ENCODE data around the gene MIAT. TPM values are rescaled to one million over a fixed set of nuclear protein-coding genes. Genes with fewer than 3 reads are reported as not detected.
A peak's percentile ranks its signal among the peaks of the same experiment; 100 is the strongest.
"Not testable (repeated sequence)": the region's sequence is repeated elsewhere in the genome, so short reads cannot be mapped to it uniquely, and the experiment has no call there.

The MIAT gene
- polyA plus RNA-seq: 1 to 10 TPM in 1 of 3 donors, not detected in 2; 2.2 TPM

DNA sequence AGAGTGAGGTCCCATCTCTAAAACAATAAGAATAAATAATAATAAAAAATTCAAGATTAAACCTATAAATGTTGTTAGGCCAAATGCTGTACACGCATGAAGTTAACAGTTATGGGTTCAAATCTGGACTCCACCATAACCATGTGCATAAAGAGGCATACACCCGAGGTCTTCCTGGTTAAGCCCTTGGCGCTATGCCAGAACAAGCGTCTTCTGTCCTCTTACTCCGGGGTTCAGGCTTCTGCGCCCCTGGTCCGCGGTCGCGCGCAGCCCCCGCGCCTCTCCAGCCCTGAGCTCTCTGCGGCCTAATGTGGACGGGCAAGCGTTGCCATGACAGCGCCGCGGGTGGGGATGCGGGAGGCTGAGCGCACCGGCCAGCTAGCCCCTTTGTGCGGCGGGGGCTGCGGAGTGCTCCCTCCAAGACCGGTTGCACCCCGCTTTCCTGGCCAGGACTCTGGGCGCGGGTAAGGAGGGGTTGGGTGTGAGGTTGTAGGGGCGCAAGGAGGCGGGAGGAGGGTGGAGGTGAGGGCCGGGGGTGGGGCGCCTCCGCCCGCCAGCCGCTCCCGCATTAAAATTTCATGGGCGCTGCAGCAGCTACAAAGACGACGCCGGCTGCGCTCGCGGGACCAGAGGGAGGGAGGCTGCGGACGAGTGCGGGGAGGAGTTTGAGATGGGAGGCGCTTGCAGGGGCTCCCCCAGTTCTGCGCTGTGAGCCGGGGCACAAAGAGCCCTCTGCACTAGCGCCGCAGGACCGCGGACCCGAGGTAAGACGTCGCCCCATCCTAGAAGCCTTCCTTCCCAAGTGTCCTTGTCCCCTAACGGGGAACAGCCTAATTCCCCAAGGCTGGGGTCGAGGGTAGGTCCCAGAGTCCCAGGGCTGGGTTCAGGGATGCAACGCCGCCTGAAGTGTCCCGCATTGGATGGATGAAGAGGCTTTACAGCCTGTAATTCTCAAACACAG is at the start of gene MIAT:
TSS of gene MIAT (plus strand) at position 698 of the 961 bp plus-strand sequence.
- H3K9me3 Mint-ChIP-seq: no peaks in the 10 kb centered on the region
- no peaks in the 10 kb centered on the region for H3K36me3 Mint-ChIP-seq
- H3K4me1 Mint-ChIP-seq: peaks cover 22 to 30% of the 10 kb centered on the region in 2 donors
- peaks cover 0 to 3% (median 2%) of the 10 kb centered on the region in 3 donors for H3K27me3 Mint-ChIP-seq (ENCODE audit: low read depth in 3 of 3)
- peak; percentile 48 to 63 (median 59) for DNase-seq
- peak within 1 kb of the TSS; percentile 65 to 90 (median 82) for H3K27ac Mint-ChIP-seq
- H3K4me3 Mint-ChIP-seq: peak within 1 kb of the TSS; percentile 86 to 94 (median 89)

DNA sequence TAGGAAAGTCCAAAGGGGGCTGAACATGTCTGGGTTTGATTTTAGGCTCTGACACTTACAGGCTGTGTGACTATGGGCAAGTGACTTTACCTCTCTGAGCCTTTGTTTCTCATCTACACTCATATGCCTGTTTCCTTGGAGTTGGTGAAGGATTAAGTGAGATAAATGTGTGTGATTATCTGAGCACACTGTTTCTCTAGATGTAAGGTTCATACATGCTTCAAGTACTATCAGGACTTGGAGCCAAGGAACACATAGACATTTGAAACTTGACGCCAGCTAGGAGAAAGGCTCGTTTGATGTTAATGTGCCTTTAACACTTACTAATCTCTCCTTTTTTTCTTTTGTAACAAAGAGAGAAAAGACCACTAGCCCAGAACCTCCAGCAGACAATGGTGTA is 49.3 kb upstream of the MIAT start:
- Mint-ChIP-seq H3K27me3 (ENCODE audit: low read depth in 3 of 3) (peaks cover 2 to 9% (median 3%) of the 10 kb centered on the region in 3 donors), H3K9me3 (no peaks in the 10 kb centered on the region), H3K4me1 (peaks cover 44% of the 10 kb centered on the region in 2 donors), H3K36me3 (no peaks in the 10 kb centered on the region), H3K27ac (peak overlapping the region in 2 of 6 donors; percentile 12 to 20), H3K4me3 (no peak overlapping the region)
- no peak for DNase-seq

DNA sequence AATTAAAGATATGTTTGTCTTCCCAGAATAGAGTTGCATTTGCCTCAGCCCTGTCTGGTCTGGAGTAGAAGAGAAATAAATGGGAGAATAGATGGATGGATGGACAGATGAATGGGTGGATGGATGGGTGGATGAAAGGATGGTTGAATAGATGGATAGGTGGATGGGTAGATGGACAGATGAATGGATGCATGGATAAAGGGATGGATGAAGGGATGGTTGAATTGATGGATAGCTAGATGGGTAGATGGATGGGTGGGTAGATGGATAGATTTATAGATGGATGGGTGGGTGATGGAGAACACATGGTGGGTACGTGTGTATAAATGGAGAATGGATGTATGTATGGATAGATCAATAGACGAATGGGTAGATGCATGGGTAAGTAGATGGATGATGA is 48.1 kb upstream of the MIAT start:
- H3K4me3 Mint-ChIP-seq: peak overlapping the region; percentile 3 to 86 (median 18)

DNA sequence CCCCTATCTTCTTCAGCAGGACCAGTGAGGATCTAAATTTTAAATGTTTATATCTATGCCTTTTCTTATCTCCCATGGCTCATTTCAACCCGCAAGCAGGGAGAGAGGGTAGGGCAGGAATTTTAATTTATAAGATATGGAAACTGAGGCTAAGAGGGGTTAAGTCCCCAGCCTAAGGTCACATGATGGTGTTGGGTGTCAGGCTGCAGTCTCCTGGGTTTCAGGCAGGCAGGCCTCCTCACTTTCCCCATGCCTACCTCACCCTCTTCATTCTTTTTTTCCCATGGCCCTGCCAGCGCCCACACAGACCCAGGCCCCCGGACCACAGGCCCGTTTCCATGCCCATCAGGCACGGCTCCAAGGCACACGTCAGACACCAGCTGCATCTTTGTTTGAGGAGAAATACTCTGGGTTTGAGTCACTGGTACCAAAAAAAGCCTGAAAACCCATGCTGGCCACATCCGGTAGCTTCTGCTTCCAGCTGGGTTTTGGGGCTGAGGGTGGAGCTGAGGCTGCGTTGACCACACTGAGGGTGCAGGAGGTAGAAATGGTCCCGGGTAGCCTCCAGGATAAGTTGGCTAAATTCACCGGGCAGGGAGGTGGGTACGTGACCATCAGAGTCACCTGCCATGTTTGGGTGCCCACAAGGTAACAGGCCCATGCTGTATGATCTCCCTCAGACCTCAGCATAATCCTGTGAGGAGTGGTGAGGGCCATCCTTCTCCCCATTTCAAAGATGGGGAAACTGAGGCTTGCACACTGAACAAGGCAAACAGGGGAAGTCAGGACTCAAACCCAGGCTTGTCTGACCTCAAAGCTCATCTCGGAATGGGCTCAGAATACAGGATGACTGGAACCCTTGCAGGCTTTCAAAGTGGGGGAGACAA is 47.1 kb upstream of the MIAT start:
- Mint-ChIP-seq H3K9me3 (no peaks in the 10 kb centered on the region), H3K4me3 (peak overlapping the region; percentile 74 to 89 (median 85)), H3K27ac (peak overlapping the region; percentile 9 to 97 (median 94)), H3K36me3 (no peaks in the 10 kb centered on the region), H3K4me1 (peaks cover 39 to 46% of the 10 kb centered on the region in 2 donors), H3K27me3 (ENCODE audit: low read depth in 3 of 3) (peaks cover 3 to 9% (median 5%) of the 10 kb centered on the region in 3 donors)
- DNase-seq: peak; percentile 63 to 71 (median 67)

More for the DNA sequence above, 48.1 kb upstream of the MIAT start:
- DNase-seq: no peak
- Mint-ChIP-seq H3K4me1 (peaks cover 39 to 40% of the 10 kb centered on the region in 2 donors), H3K36me3 (no peaks in the 10 kb centered on the region), H3K9me3 (no peaks in the 10 kb centered on the region), H3K27ac (peak overlapping the region; percentile 9 to 97 (median 72)), H3K27me3 (ENCODE audit: low read depth in 3 of 3) (peaks cover 3 to 9% (median 5%) of the 10 kb centered on the region in 3 donors)

DNA sequence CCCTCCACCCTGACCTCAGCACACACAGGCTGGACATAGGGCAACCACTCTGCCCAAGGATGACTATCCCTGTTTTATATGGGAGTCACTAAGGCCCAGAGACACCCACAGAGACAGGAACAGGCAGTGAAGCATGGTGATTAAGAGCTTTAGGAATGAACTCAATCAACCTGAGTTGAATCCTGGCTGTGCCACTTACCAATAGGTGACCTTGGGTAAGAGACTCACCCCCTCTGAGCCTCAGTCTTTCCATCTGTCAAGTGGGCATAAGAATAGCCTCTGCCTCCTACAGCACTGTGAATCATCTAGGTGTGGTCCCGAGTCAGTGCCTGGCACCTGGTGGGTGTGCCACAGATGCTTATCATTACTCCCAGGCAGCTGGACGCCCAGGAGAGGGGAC is 46.4 kb upstream of the MIAT start:
- Mint-ChIP-seq H3K9me3 (no peaks in the 10 kb centered on the region), H3K27ac (peak overlapping the region in 4 of 6 donors; percentile 9 to 95 (median 44)), H3K4me1 (peaks cover 39 to 47% of the 10 kb centered on the region in 2 donors), H3K36me3 (no peaks in the 10 kb centered on the region), H3K27me3 (ENCODE audit: low read depth in 3 of 3) (peaks cover 3 to 9% (median 5%) of the 10 kb centered on the region in 3 donors), H3K4me3 (peak overlapping the region; percentile 74 to 89 (median 85))
- no peak for DNase-seq

DNA sequence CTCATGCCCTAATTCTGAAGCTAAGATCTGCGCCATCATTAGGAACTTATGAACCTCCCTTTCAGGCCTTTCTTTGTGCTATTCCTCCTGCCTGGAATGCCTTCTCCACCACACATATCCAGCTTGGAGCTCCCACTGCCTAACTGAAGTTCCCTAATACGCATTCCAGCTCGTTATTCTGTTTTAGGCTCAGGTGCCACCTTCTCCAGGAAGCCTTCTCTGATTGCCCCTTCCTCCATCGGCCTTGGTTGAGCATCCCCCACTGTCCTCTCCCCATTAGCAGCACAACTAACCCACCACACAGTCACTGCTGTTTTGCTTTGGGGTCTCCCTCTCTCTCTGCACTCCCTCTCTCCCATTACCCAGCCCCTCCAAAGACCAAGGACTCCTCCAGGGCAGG is 44.7 kb upstream of the MIAT start:
- H3K36me3 Mint-ChIP-seq: peaks cover 0 to 3% (median 0%) of the 10 kb centered on the region in 3 donors
- H3K27me3 Mint-ChIP-seq (ENCODE audit: low read depth in 3 of 3): peaks cover 3 to 12% (median 5%) of the 10 kb centered on the region in 3 donors
- no peaks in the 10 kb centered on the region for H3K9me3 Mint-ChIP-seq
- H3K27ac Mint-ChIP-seq: peak overlapping the region in 3 of 6 donors; percentile 17 to 61 (median 45)
- DNase-seq: no peak
- H3K4me1 Mint-ChIP-seq: peaks cover 49 to 62% of the 10 kb centered on the region in 2 donors
- no peak overlapping the region for H3K4me3 Mint-ChIP-seq

DNA sequence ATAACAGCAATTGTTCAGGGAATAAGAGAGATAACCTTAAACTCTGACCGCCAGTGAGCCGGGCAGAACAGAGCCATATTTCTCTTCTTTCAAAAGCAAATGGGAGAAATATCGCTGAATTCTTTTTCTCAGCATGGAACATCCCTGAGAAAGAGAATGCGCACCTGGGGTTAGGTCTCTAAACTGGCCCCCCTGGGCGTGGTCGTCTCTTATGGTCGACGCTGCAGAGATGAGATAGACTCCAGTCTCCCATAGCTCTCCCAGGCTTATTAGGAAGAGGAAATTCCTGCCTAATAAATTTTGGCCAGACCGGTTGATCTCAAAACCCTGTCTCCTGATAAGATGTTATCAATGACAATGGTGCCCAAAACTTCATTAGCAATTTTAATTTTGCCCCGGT is 43.6 kb upstream of the MIAT start:
- not testable (repeated sequence) for H3K9me3 Mint-ChIP-seq, H3K27ac Mint-ChIP-seq, DNase-seq, H3K36me3 Mint-ChIP-seq, H3K4me3 Mint-ChIP-seq
- Mint-ChIP-seq H3K27me3 (ENCODE audit: low read depth in 3 of 3) (peaks cover 3 to 12% (median 5%) of the 10 kb centered on the region in 3 donors), H3K4me1 (peaks cover 51 to 58% of the 10 kb centered on the region in 2 donors)

DNA sequence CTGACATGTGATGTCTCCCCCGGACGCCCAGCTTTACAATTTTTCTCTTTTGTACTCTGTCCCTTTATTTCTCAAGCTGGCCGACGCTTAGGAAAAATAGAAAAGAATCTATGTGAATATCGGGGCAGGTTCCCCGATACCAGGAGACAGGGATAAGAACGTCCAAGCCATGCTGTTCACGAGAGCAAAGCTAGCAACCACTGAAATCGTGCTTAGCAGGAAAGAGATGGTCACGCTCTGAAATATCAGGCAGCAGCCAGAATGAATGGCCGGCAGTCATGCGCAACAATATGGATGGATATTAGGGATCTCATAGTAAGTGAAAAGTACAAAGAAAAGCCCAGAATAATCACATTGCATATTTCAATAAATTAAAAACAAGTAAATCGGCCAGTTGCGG is 43.1 kb upstream of the MIAT start:
- no peaks in the 10 kb centered on the region for H3K9me3 Mint-ChIP-seq
- peaks cover 3 to 12% (median 5%) of the 10 kb centered on the region in 3 donors for H3K27me3 Mint-ChIP-seq (ENCODE audit: low read depth in 3 of 3)
- peaks cover 0 to 3% (median 0%) of the 10 kb centered on the region in 3 donors for H3K36me3 Mint-ChIP-seq
- H3K4me1 Mint-ChIP-seq: peaks cover 45 to 52% of the 10 kb centered on the region in 2 donors
- DNase-seq: no peak
- no peak overlapping the region for H3K4me3 Mint-ChIP-seq
- H3K27ac Mint-ChIP-seq: no peak overlapping the region

DNA sequence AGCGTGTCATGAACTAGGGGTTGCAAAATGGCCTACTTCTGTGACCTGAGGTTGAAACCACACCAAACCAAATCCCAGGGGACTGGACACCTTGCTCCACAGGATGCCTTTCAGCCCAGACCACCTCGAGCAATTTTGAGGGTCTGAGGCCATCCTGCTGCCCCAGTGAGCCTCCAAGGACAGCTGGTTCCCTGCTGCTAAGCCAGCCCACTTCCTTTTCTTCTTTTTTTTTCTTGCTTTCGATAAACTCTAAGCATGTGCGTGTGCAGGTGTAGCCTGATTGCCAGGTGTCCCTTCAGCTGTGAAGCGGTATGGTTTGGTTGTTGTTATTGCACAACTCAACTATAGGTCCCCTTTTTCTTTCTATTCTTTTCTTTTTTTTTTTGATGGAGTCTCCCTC is 42.2 kb upstream of the MIAT start:
- H3K9me3 Mint-ChIP-seq: no peaks in the 10 kb centered on the region
- no peak for DNase-seq
- H3K4me3 Mint-ChIP-seq: no peak overlapping the region
- peaks cover 3 to 10% (median 5%) of the 10 kb centered on the region in 3 donors for H3K27me3 Mint-ChIP-seq (ENCODE audit: low read depth in 3 of 3)
- H3K27ac Mint-ChIP-seq: peak overlapping the region in 1 of 6 donors; percentile 3
- H3K36me3 Mint-ChIP-seq: peaks cover 0 to 3% (median 0%) of the 10 kb centered on the region in 3 donors
- peaks cover 37 to 44% of the 10 kb centered on the region in 2 donors for H3K4me1 Mint-ChIP-seq

DNA sequence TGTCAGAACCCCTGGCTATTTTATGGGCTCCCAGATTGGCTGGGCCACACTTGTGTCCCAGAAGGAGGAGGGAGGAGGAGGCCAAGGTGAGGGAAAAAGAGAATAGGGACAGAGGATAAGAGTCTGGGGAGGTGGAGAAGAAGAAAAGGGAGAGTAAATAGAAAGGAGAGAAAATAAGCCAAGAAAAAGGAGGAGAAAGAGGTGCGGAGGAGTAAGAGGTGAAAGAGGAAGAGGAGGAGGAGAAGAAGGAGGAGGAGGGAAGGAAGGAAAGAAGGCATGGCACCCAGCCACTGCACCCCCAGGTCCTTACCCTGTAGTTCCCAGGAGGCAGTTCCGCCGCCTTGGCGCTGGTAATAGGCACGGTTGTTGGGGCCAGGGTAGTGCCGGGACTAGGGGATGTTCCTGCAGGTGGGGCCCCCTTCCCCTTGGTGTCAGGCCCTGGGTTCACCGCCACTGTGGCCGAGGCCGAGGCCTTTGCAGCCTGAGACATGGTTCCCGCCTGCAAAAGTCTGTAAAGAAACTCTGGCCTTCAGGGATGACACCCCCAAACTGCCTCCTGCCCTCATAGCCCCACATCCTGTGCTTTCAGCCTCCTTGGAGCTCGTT is 41.5 kb upstream of the MIAT start:
- no peak for DNase-seq
- peaks cover 0 to 3% (median 0%) of the 10 kb centered on the region in 3 donors for H3K36me3 Mint-ChIP-seq
- no peaks in the 10 kb centered on the region for H3K9me3 Mint-ChIP-seq
- peaks cover 29 to 36% of the 10 kb centered on the region in 2 donors for H3K4me1 Mint-ChIP-seq
- peaks cover 0 to 4% (median 2%) of the 10 kb centered on the region in 3 donors for H3K27me3 Mint-ChIP-seq (ENCODE audit: low read depth in 3 of 3)
- no peak overlapping the region for H3K4me3 Mint-ChIP-seq
- peak overlapping the region in 1 of 6 donors; percentile 45 for H3K27ac Mint-ChIP-seq

DNA sequence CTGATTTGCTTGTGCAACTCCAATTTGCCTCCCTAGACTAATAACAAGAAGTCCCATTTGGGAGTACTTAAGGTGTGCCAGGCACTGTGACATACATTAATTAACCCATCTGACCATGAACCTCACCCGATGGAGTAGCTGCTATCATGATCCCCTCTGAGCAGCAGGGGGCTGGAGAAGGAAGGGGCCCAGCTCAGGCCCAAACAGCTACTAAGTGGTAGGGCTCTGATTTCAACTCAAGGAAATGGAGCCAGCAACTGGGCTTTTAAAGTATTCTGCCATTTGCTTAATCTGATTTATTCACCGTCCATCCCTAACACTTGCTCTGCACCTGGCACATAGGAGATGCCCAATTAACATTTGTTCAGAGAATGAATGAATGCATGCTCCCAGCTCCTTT is 40.7 kb upstream of the MIAT start:
- Mint-ChIP-seq H3K27me3 (ENCODE audit: low read depth in 3 of 3) (peaks cover 0 to 4% (median 2%) of the 10 kb centered on the region in 3 donors), H3K27ac (peak overlapping the region in 2 of 6 donors; percentile 17 to 40), H3K4me3 (peak overlapping the region in 1 of 5 donors; percentile 27), H3K9me3 (no peaks in the 10 kb centered on the region), H3K36me3 (peaks cover 0 to 3% (median 0%) of the 10 kb centered on the region in 3 donors), H3K4me1 (peaks cover 27 to 34% of the 10 kb centered on the region in 2 donors)
- no peak for DNase-seq

DNA sequence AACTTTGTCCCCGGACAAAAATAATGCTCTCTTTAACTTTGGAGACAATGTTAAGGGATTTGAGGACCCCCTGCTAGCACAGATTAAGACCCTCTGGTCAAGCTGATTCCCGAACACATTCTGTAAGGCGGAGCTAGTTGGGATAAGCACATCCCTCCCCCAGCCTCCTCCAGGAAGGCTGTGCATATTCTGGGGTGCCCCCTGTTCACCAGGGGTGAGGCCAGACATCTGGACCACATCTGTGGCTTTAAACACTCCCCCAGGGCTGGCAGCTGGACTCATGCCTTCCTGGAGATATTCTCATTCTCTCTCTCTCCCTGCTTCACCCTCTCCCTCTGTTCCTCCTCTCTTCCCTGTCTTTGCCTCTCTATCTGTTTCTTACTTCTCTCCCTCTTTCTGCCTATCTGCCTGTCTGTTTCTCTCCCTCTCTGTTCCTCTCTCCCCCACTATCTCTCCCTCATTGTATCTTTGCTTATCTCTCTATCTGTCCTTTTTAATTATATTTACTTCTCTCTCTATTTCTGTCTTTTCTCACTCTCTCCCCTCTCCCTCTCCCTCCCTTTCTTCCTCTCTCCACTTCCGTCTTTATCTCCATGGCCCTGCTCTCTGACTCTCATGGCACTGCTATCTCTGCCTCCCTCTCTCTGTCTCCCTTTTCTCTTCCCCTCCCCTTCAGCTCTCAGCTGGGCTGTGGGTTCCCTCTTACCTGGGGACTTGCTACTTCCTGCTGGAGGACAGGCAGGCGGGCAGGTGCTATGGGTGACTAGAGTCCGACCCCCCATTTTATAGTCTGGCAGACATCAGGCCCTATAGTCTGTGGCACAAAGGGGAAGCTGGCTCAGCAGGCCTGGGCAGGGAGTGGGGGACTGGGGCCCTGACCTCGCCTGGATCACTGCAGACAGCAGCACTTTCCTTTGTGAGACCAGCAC is 39.9 kb upstream of the MIAT start, which contains the start of gene CRYBB1:
TSS of gene CRYBB1 (minus strand) at position 757 of the 929 bp plus-strand sequence. CDS start 1,708 bp downstream, outside the sequence.
- peak within 1 kb of the TSS; percentile 33 to 86 (median 68) for H3K27ac Mint-ChIP-seq
- DNase-seq: no peak
- H3K4me3 Mint-ChIP-seq: no peak within 1 kb of the TSS
- H3K4me1 Mint-ChIP-seq: peaks cover 24 to 34% of the 10 kb centered on the region in 2 donors
- H3K27me3 Mint-ChIP-seq (ENCODE audit: low read depth in 3 of 3): peaks cover 0 to 4% (median 2%) of the 10 kb centered on the region in 3 donors
- H3K9me3 Mint-ChIP-seq: no peaks in the 10 kb centered on the region
- H3K36me3 Mint-ChIP-seq: peaks cover 0 to 3% (median 0%) of the 10 kb centered on the region in 3 donors

Data from immature natural killer cell (primary cell).